GM12878 (cell line): ENCODE data around the gene SAMD7. TPM values are rescaled to one million over a fixed set of nuclear protein-coding genes. Genes with fewer than 3 reads are reported as not detected.

ENCODE experiments used
- ATAC-seq: fragments of 200-7000 bp; cut with Tn5 transposase; 3 replicates; pipeline ENCODE4 v1.9.1; 2020; ENCODE audit warnings: mild to moderate bottlenecking, moderate library complexity
- BruUV-seq: library from RNA; stranded (reverse); fragments of 400-500 nt; replicated peaks from 2 replicates; lab custom pipeline; 2021; lab: Mats Ljungman, UMichigan
- CTCF ChIA-PET: fragments of 300-600 bp; sonication (Branson Sonifier 250); formaldehyde crosslinking; extraction: SDS; loops from one replicate; lab custom pipeline; 2021; ENCODE audit warnings: inconsistent platforms; lab: Yijun Ruan, JAX
- POLR2A ChIA-PET: fragments of 350-600 bp; formaldehyde crosslinking; extraction: SDS; loops from one replicate; lab custom pipeline; 2021; ENCODE audit warnings: inconsistent platforms; lab: Charles Lee
- RAD21 ChIA-PET: fragments of 300-600 bp; sonication (Branson Sonifier 250); formaldehyde crosslinking; loops from one replicate; lab custom pipeline; 2023; ENCODE audit warnings: antibody characterized with exemption; ENCODE audit not compliant: unreplicated experiment; lab: Charles Lee
- SMC1A ChIA-PET: fragments of 300-600 bp; sonication (Branson Sonifier 250); formaldehyde crosslinking; loops from one replicate; lab custom pipeline; 2023; ENCODE audit not compliant: unreplicated experiment, uncharacterized antibody; lab: Charles Lee
- DNase-seq: peaks from one replicate; pipeline ENCODE4 v3.0.0-alpha.2; 2011; ENCODE audit warnings: low read depth, low spot score
- FAIRE-seq: peaks from 3 replicates; lab custom pipeline; 2011; peaks lifted over from hg19 to GRCh38; lab: Jason Lieb, UNC
- H2AFZ ChIP-seq: 2 replicates; pipeline ENCODE4 v1.6.0; 2011; ENCODE audit warnings: low read depth, low read length, control low read depth; ENCODE audit not compliant: control insufficient read depth
- H3K27ac ChIP-seq: 2 replicates; pipeline ENCODE4 v1.5.1; 2011; ENCODE audit warnings: control low read depth; ENCODE audit not compliant: control insufficient read depth, insufficient read depth
- H3K27me3 ChIP-seq, 2 experiments: replicated peaks in 1 of 2; 2 replicates each; pipeline versions ENCODE4 v1.6.0 to v1.6.1; 2011; ENCODE audit warnings: low read length in 1 of 2; ENCODE audit not compliant: control insufficient read depth in 2 of 2, insufficient read depth in 2 of 2
- H3K36me3 ChIP-seq, 2 experiments: 2 replicates each; pipeline ENCODE4 v1.5.1; 2011; ENCODE audit warnings: low read length in 1 of 2; ENCODE audit not compliant: control insufficient read depth in 2 of 2, insufficient read depth in 2 of 2
- H3K4me1 ChIP-seq: 2 replicates; pipeline ENCODE4 v1.6.1; 2011; ENCODE audit warnings: mild to moderate bottlenecking, low read length, moderate library complexity, mixed read lengths; ENCODE audit not compliant: control insufficient read depth, insufficient read depth
- H3K4me2 ChIP-seq: 2 replicates; pipeline ENCODE4 v1.6.0; 2011; ENCODE audit warnings: control low read depth; ENCODE audit not compliant: control insufficient read depth, insufficient read depth
- H3K4me3 ChIP-seq: fragments of 200-600 bp; sonication (generic); 2 replicates; pipeline ENCODE4 v1.5.1; 2016
- H3K79me2 ChIP-seq: 2 replicates; pipeline ENCODE4 v1.6.0; 2011; ENCODE audit warnings: low read length; ENCODE audit not compliant: control insufficient read depth, insufficient read depth
- H3K9ac ChIP-seq: 2 replicates; pipeline ENCODE4 v1.8.0; 2011; ENCODE audit warnings: low read length, control low read depth, mixed read lengths; ENCODE audit not compliant: control insufficient read depth, insufficient read depth
- H3K9me3 ChIP-seq: replicated peaks from 3 replicates; pipeline ENCODE4 v1.5.1; 2011; ENCODE audit warnings: mild to moderate bottlenecking, low read length; ENCODE audit not compliant: control insufficient read depth, insufficient read depth
- H4K20me1 ChIP-seq: 2 replicates; pipeline ENCODE4 v1.6.0; 2011; ENCODE audit not compliant: control insufficient read depth, insufficient read depth
- BCL3 ChIP-seq: IDR thresholded peaks from 2 replicates; pipeline ENCODE4 v1.6.1; 2011; ENCODE audit warnings: borderline replicate concordance, low read depth, mild to moderate bottlenecking, moderate library complexity, low read length; ENCODE audit not compliant: insufficient read depth, poor library complexity, severe bottlenecking
- CREM ChIP-seq: IDR thresholded peaks from 2 replicates; pipeline ENCODE4 v1.6.1; 2014; ENCODE audit warnings: antibody characterized with exemption, low read depth
- E2F4 ChIP-seq: IDR thresholded peaks from 2 replicates; pipeline ENCODE4 v1.6.1; 2012; ENCODE audit warnings: low read depth, low read length, improper control_type of control experiment
- E2F8 ChIP-seq: fragments of 450-650 bp; IDR thresholded peaks from 2 replicates; pipeline ENCODE4 v1.6.1; 2018; ENCODE audit warnings: mild to moderate bottlenecking, low read depth, moderate library complexity; ENCODE audit not compliant: partially characterized antibody
- IRF3 ChIP-seq: fragments of 450-650 bp; IDR thresholded peaks from 2 replicates; pipeline ENCODE4 v1.6.1; 2014; ENCODE audit warnings: mild to moderate bottlenecking
- JUND ChIP-seq: IDR thresholded peaks from 2 replicates; pipeline ENCODE4 v1.6.1; 2012; ENCODE audit warnings: low read depth, mild to moderate bottlenecking, low read length, improper control_type of control experiment, moderate library complexity
- NBN ChIP-seq: fragments of 450-650 bp; IDR thresholded peaks from 2 replicates; pipeline ENCODE4 v1.6.1; 2016
- RELA ChIP-seq: fragments of 450-650 bp; IDR thresholded peaks from 2 replicates; pipeline ENCODE4 v1.8.0; 2014; ENCODE audit warnings: borderline replicate concordance; ENCODE audit not compliant: partially characterized antibody
- WGBS: methylation state at CpG from one replicate; pipeline ENCODE4 v1.1.6; 2016; ENCODE audit warnings: low lambda C conversion rate; ENCODE audit not compliant: insufficient replicate concordance, insufficient coverage; ENCODE audit errors: missing lambda C conversion rate; 5-methylcytosine and 5-hydroxymethylcytosine counted together
- in situ Hi-C: fragments of 300-500 bp; cut with MboI; formaldehyde crosslinking; loops from 9 replicates; pipeline ENCODE4 v1.14.3; 2018; ENCODE audit warnings: mixed read lengths
- intact Hi-C: fragments of 100-400 bp; cut with micrococcal nuclease; formaldehyde crosslinking; loops from one replicate; pipeline ENCODE4 v1.14.2; 2022; ENCODE audit not compliant: unreplicated experiment
- polyA plus RNA-seq, 11 experiments: library from polyadenylated mRNA; depleted of rRNA in 4 of 11; unstranded in 6 of 11; stranded (reverse) in 5 of 11; fragments of >200 nt; fragmentation: Nextera tagmentation in 4 of 11; fragmentation: Illumina TruSeq in 1 of 11; extraction: Ambion mirVana in 4 of 11; extraction: Trizol in 1 of 11; gene quantifications; 1 replicate in 1 of 11; 2 replicates in 10 of 11; pipeline versions ENCODE4 v1.2.1 to v1.2.3, GENCODE V29; 2011 to 2016; ENCODE audit warnings: inconsistent platforms in 2 of 11, missing spikeins in 2 of 11, low read depth in 1 of 11
- total RNA-seq, 4 experiments: library from RNA; depleted of rRNA in 3 of 4; stranded (reverse); fragments of >200 nt in 3 of 4; fragmentation: Illumina TruSeq in 1 of 4; extraction: Trizol in 1 of 4; gene quantifications; 2 replicates each; pipeline versions ENCODE4 v1.2.1 to v1.2.3, GENCODE V29; 2013 to 2021

The SAMD7 gene
- total and polyA plus RNA-seq, 10 of the 15 experiments (the other 5 are each of a cell fraction or from before 2014, with no cell fraction given): 0.03 to 0.11 (median 0.07) TPM; not detected in 3

GRCh38 chr3:169894110-169894509 lies 17.3 kb upstream of the SAMD7 start:
- ChIA-PET SMC1A (interaction anchor here (1.3 kb wide), 1 partner anchor 13 kb away, joined by 3 read pairs; no protein-coding TSS in a partner anchor), POLR2A (no interaction called here), CTCF (no interaction called here), RAD21 (interaction anchor here (0.9 kb wide), 1 partner anchor 751 kb away, joined by 3 read pairs; no protein-coding TSS in a partner anchor)
- Histone ChIP-seq H3K36me3 (no peaks in the 10 kb centered on the region), H3K9ac (no peak overlapping the region), H3K27ac (no peak overlapping the region), H3K4me1 (no peaks in the 10 kb centered on the region), H4K20me1 (no peaks in the 10 kb centered on the region), H3K4me2 (no peak overlapping the region), H2AFZ (no peak overlapping the region), H3K9me3 (no peaks in the 10 kb centered on the region), H3K4me3 (no peak overlapping the region), H3K79me2 (no peaks in the 10 kb centered on the region), H3K27me3 (no peaks in the 10 kb centered on the region)
- TF ChIP-seq RELA (no peak), NBN (no peak), E2F8 (no peak), IRF3 (no peak), E2F4 (no peak), JUND (no peak), CREM (no peak), BCL3 (no peak)
- in situ Hi-C loops (no loop called here), intact Hi-C loops (no loop called here)
- no peak for ATAC-seq
- FAIRE-seq: no peak
- BruUV-seq: no TSS peak
- 61% methylated on average over 7 of the region's 7 CpGs for WGBS
- DNase-seq: no peak
